CD4-positive, alpha-beta T cell treated with Interleukin-4 for 1 hour (primary cell): Measurements from ENCODE around the gene SMARCA2.
A peak's percentile ranks its signal among the peaks of the same experiment; 100 is the strongest.

Experiments
- DNase-seq, 2 donors: peaks; one replicate each; pipeline ENCODE4 v3.0.0-alpha.2; 2020 to 2022

The SMARCA2 gene

DNA sequence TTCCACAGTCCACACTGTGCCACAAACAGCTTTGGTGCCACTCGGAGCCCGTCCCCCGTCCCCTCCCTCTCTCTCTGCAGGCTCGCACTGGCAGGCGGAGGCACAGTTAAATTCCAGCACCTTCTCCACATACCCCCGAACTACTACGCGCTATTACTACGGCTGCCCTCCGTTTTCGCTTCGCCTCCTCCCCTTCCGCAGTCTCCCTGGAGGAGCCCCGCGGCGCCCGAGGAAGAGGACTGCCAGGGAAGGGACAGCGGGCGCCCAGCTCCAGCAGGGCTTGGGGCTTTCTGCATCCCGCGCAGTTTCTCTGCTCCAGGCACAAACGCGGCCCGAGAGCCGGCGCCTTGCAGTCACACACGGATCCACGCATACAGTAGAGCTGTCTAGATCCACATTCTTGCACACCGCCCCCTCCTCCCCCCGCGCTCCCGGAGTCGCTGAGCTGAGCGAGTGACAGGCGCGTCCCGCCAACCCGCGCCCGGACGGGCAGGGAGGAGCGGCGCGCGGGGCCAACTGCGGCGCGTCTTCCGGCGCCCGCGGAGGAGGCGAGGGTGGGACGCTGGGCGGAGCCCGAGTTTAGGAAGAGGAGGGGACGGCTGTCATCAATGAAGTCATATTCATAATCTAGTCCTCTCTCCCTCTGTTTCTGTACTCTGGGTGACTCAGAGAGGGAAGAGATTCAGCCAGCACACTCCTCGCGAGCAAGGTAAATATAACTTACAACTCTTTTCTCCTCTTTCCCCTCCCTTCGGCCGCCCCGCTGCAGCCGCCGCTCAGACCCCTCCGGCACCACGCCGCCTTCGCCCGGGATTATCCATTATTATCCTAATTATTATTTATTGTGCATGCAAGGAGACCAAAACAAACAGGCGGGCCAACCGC lies at the start of gene SMARCA2:
Gene SMARCA2 (plus strand): TSS at position 652 of the 885 bp plus-strand sequence. CDS start 13,676 bp downstream, outside the sequence.
- peak; percentile 96 for DNase-seq

DNA sequence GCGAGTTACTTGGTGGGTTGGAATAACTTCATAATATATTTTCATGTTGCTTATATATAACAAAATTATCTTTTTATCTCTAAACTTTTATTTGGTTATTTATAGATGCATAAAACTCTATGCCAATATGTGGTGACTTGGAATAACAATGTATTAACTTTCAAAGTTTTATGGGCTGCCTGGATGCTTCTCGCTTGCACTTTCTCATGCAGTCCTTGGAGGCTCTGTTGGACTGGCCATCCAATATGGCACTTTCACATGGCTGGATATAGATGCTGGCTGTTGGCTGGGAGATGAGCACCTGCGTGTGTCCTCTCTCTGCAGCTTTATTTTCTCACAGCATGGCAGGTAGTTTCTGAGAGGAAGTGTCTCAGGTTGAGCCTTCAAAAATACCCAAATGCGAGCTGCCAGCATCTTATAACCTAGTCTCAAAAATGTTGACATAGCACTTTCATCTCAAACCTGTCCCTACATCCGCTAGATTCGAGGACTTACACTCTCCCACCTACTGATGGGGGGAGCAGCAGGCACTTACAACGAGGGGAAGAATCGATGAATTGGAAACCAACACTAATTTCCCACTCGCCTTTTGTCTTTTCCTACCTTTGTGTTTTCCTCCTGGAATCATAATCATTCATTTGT lies 48.3 kb upstream of the SMARCA2 start:
- no peak for DNase-seq

DNA sequence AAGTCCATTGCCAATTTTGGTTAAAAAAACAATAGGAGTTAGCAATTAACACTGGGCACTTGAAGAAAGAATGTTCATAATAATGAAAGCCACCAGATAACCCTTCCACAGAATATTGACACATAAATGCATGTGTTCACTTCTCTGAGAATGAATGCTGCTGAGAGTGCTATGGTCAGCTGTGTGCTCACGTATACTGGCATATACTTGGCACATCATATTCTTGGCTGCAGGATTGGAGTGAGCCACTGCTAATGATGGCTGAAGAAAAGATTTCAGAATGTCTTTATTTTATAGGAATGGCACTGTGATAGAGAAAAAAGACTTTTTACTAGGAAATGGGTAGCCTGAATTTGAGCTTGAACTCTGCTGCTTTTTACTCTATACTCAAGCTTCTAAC lies 46.0 kb upstream of the SMARCA2 start:
- no peak for DNase-seq

DNA sequence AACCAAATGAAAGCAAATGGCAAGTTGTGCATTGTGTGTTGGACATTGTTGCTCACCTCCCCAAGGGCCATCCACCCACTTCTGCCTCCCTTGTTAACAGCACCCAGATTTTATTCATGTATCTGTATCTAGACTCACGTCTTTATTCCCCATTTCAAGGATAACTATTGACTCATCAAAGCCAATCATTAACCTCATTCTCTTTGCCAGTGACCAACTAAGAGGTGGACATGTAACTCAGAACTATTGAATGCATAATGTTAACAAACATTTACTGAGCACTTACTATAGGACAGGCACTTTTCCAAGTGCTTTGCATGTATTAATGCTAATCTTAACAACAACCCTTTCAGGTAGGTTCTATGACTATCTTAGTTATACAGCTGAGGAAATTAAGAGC lies 45.2 kb upstream of the SMARCA2 start:
- no peak for DNase-seq

DNA sequence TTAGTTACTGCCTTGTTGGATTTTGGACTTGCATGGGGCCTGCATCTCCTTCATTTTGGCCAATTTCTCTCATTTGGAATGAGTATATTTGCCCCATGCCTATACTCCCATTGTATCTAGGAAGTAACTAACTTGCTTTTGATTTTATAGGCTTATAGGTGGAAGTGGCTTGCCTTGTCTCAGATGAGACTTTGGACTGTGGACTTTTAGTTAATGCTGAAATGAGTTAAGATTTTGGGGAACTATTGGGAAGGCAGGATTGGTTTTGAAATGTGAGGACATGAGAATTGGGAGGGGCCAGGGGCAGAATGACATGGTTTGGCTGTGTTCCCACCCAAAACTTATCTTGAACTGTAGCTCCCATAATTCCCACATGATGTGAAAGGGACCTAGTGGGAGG lies 42.5 kb upstream of the SMARCA2 start:
- no peak for DNase-seq

DNA sequence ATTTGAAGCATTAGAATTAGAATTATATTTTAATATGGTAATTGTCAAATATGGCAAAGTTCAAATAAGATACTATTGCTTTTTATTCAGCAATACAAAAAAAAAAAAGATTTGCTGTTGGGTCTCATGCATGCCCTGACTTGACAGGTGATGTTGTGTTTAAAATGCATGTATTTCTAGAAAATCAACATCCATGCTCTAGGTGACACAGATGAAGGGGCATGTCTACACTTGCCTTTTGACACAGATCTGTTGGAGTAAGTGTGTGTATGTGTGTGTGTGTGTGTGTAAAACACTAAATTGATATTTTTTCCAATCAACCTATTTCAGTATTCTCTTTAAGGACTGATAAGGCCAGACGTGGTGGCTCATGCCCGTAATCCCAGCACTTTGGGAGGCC lies 38.1 kb upstream of the SMARCA2 start:
- DNase-seq, result no peak

DNA sequence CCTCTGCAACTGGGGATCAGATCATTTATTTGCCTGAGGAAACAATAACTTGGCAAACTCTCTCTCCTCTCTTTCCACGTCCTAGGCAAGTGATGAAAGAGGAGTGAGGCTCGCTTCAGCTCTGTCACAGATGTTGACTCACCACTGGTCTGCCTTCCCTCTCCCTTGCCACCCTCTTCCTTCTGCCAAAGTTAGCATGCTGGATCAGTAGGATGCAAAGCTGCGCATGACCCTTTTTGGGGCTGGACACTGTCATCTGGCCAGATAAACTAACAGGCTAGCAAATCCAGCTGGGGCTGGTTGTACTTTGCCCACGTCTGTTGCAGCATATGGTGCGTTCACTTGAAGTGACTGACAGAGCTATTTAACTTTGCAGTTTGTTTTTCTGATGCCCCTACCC lies 36.2 kb upstream of the SMARCA2 start:
- DNase-seq, result no peak

- DNase-seq, result no peak
Observed at GRCh38 chr9:1979741-1980367, 35.3 kb upstream of the SMARCA2 start.

DNA sequence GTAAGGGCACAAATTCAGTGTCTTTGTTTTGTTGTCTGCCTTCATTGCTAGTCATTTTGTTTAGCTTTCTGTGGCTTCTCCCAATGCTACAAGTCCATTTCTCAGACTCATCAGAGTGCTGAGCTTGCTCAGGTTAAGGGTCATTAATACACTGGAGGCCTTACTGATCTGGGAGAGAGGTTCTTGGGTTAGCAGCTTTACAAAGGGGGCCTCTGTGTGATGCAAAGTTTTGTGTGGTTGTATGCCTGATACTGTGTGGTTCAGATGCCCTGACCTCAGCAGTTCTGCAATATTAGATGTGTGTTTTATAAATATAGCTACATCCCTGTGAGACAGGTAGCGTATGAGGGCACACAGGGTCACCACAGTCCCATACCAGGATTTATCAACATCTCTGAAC lies 34.8 kb upstream of the SMARCA2 start:
- no peak for DNase-seq

GRCh38 chr9:1982074-1982473 lies 33.1 kb upstream of the SMARCA2 start:
- no peak for DNase-seq

- DNase-seq, result no peak
Observed at GRCh38 chr9:1986341-1986740, 28.8 kb upstream of the SMARCA2 start.

- DNase-seq, result no peak
Observed at GRCh38 chr9:1989500-1989899, 25.6 kb upstream of the SMARCA2 start.

GRCh38 chr9:1994180-1994579 lies 21.0 kb upstream of the SMARCA2 start:
- no peak for DNase-seq

- no peak for DNase-seq
Observed at GRCh38 chr9:1995084-1995483, 20.1 kb upstream of the SMARCA2 start.

DNA sequence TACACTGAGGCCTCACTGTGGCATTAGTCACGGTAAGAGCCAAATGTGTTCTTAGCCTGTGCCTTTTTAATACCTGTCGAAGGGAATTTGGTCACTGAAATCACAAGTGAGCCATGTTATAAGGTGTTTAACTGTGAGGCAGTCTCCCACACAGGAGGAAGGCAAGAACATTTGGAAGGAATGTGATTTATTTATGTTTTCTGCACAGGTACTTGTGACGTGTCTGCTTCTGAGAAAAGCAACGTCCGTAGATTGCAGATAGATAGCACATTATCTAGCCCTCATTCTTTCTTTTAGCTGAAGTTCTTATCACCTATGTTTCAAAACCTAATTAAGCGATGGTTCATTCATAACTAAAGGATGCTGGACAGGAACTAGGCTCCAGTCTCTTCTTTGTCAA lies 19.0 kb upstream of the SMARCA2 start:
- no peak for DNase-seq

- no peak for DNase-seq
Observed at GRCh38 chr9:1997646-1998045, 17.5 kb upstream of the SMARCA2 start.

DNA sequence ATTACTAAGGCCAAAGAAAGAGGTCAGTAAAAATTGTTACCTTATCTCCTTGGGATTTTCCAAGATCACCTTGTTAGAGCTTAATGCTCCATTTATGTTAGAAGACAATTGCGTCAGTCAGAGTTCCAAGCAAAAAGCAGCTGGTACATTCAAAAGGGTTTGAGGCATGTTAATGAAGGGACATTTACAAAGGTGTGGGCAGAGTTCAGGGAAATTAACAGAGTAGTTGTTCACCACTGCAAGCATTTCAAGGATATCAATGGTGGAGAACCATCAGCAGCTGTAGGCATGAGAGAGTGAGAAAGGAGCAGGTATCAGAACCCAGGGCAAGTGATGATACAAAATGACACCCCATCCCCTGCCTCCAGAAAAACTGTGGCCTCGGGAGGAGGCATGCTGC lies 17.0 kb upstream of the SMARCA2 start:
- DNase-seq, result no peak

- DNase-seq, result no peak
Observed at GRCh38 chr9:2000314-2000713, 14.8 kb upstream of the SMARCA2 start.

DNA sequence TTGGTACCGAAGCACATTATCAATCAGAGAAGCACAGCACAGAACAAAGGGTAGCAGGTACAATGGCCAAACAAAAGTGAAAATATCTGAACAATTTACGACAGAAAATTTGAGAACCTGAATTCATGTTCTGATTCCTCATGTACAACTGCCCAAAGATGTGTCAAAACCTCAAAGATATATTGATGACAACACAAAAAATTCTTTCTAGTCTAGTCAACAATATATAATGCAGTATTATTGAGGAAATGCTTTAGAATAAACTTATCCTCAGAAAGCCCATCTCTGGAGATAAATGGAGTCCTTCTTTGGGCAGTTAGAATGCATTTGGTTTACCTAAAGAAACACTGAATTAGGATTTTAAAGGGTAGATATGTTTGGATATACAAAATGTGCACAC lies 6.8 kb upstream of the SMARCA2 start:
- no peak for DNase-seq

- DNase-seq, result no peak
Observed at GRCh38 chr9:2012347-2012746, 2.8 kb upstream of the SMARCA2 start.

DNA sequence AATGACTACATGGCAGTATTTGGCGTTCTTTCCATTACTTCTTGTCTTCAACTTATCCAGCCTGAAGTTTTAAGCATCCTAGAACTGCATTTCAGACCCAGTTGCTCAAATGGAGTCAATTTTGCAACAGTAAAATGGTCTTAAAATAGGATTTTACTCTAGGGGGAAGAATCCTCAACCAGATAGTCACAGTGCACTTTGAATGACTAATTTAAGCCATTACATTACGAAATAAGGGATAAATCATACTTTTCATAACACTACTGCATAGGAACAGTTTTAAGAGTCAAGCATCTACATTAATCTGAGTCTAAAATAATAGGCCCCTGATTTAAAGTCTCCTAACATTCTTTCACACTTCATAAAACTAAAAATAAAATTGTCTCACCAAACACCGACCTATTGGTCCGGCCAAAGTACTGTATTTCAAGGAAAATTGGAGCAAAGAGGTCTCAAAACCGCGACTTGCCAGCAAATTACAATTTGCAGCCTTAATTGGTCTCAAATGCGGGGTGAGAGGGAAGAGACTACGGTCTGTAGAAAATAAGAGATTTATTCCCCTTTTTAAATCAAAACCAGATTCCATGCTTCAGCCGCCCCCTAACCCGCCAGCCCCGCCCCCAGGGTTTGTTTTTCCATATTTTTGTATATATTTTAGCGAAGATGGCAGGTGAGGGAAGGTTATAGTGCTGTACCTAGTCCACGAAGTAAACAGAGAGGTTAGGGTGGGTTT lies 1.2 kb upstream of the SMARCA2 start:
- no peak for DNase-seq

DNA sequence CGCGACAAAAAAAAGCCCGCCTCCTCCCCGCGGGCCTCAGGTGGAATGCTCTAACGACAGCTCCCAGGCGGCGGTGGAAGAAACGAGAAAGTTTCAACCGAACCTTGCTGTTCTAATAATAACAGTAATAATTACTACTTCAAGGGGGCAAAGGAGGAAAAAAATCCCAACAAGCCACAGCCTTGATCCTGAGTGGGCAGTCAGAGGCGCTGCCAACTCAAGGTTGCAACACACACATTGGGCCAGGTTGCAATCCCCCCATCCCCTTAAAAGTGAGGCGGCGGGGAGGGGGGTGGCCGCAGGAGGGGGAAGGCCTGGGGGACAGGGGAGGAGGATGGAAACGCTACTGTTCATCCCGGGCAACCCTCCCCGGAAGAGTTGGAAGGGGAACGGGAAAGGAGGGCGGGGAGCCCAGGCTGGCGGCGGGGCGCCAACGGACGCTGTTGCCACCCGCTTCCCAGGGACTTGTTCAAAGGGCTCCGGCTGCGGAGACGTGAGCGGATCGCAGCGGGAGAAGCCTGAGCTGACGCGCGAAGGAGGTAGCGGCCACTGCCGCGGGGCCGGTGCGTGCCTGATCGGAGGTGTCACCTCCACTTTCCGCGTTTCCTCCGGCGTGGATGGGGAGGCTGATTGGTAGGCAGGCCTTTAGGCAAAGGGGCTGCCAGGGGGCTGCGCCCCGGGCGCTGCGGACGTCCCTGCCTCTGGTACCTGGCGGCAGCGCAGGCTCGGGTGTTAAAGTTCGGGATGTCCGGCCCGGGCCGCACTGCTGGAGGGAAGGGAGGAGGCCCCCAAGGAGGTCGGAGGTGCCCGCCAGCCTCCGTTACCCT lies 647 bp downstream of the SMARCA2 start:
- peak; percentile 19 to 50 for DNase-seq
